Common myeloid progenitor, CD34-positive (primary cell): Measurements from ENCODE around the gene GAS6.

Source experiments
- CTCF ChIA-PET: fragments of 350-600 bp; sonication (Branson Sonifier 250); formaldehyde crosslinking; loops from one replicate; lab custom pipeline; 2021; ENCODE audit warnings: antibody characterized with exemption; lab: Charles Lee
- POLR2A ChIA-PET: fragments of 350-600 bp; sonication (Branson Sonifier 250); formaldehyde crosslinking; loops from one replicate; lab custom pipeline; 2021; ENCODE audit warnings: antibody characterized with exemption; lab: Charles Lee
- DNase-seq, 3 donors: peaks; one replicate each; pipeline versions ENCODE4 v3.0.0 to v3.0.0-alpha.2; 2013
- H3K27ac ChIP-seq, 2 experiments: 1 replicate in 1 of 2; 2 replicates in 1 of 2; pipeline ENCODE4 v1.7.0; 2013; ENCODE audit warnings: inconsistent platforms in 2 of 2, low read length in 2 of 2, mild to moderate bottlenecking in 2 of 2, low read depth in 1 of 2, moderate library complexity in 1 of 2; ENCODE audit not compliant: severe bottlenecking in 2 of 2, insufficient read depth in 1 of 2, poor library complexity in 1 of 2
- H3K27me3 ChIP-seq, 5 experiments: replicated peaks in 2 of 5; 1 replicate in 3 of 5; 2 replicates in 2 of 5; pipeline versions ENCODE4 v1.6.1 to v1.7.0; 2013; ENCODE audit warnings: low read length in 4 of 5, mild to moderate bottlenecking in 2 of 5, moderate library complexity in 2 of 5, inconsistent platforms in 1 of 5; ENCODE audit not compliant: insufficient read depth in 5 of 5, control insufficient read depth in 4 of 5
- H3K36me3 ChIP-seq, 4 experiments: 1 replicate in 2 of 4; 2 replicates in 2 of 4; pipeline versions ENCODE4 v1.6.1 to v1.7.0; 2013; ENCODE audit warnings: low read length in 3 of 4, control low read depth in 1 of 4, mild to moderate bottlenecking in 1 of 4; ENCODE audit not compliant: control insufficient read depth in 4 of 4, insufficient read depth in 4 of 4
- H3K4me1 ChIP-seq, 4 experiments: 1 replicate in 3 of 4; 2 replicates in 1 of 4; pipeline versions ENCODE4 v1.6.1 to v1.7.1; 2013; ENCODE audit warnings: low read length in 3 of 4, mild to moderate bottlenecking in 3 of 4, control low read depth in 1 of 4, inconsistent platforms in 1 of 4, moderate library complexity in 1 of 4; ENCODE audit not compliant: control insufficient read depth in 4 of 4, insufficient read depth in 4 of 4; ENCODE audit errors: control extremely low read depth in 1 of 4
- H3K4me3 ChIP-seq, 7 experiments: 1 replicate in 4 of 7; 2 replicates in 3 of 7; pipeline versions ENCODE4 v1.5.1 to v1.7.0; 2013; ENCODE audit warnings: mild to moderate bottlenecking in 7 of 7, low read length in 6 of 7, moderate library complexity in 6 of 7, inconsistent platforms in 2 of 7, low read depth in 2 of 7, control low read depth in 1 of 7; ENCODE audit not compliant: insufficient read depth in 4 of 7, control insufficient read depth in 1 of 7; ENCODE audit errors: extremely low read depth in 1 of 7
- H3K9me3 ChIP-seq, 5 experiments: 1 replicate in 4 of 5; 2 replicates in 1 of 5; pipeline versions ENCODE4 v1.6.1 to v1.7.1; 2013; ENCODE audit warnings: low read length in 4 of 5, mild to moderate bottlenecking in 2 of 5, inconsistent platforms in 1 of 5, low read depth in 1 of 5, moderate library complexity in 1 of 5; ENCODE audit not compliant: control insufficient read depth in 4 of 5, insufficient read depth in 2 of 5; ENCODE audit errors: control extremely low read depth in 1 of 5
- WGBS: methylation state at CpG from one replicate; pipeline ENCODE4 v1.1.5; 2013; ENCODE audit not compliant: insufficient coverage; 5-methylcytosine and 5-hydroxymethylcytosine counted together

The GAS6 gene

GRCh38 chr13:113900646-113901045, 36.8 kb upstream of the GAS6 start:
- Histone ChIP-seq H3K9me3 (no peaks in the 10 kb centered on the region), H3K27me3 (peaks cover 0 to 9% (median 2%) of the 10 kb centered on the region in 5 experiments), H3K27ac (no peak overlapping the region), H3K36me3 (no peaks in the 10 kb centered on the region), H3K4me1 (no peaks in the 10 kb centered on the region), H3K4me3 (no peak overlapping the region)
- POLR2A ChIA-PET, result no interaction called here
- CTCF ChIA-PET, result no interaction called here
- no peak for DNase-seq
- 92% methylated on average over 10 of the region's 10 CpGs for WGBS

GRCh38 chr13:113898391-113898790, 34.5 kb upstream of the GAS6 start:
- Histone ChIP-seq H3K4me1 (no peaks in the 10 kb centered on the region), H3K27me3 (peaks cover 1 to 7% (median 4%) of the 10 kb centered on the region in 5 experiments), H3K27ac (no peak overlapping the region), H3K9me3 (peaks cover 0 to 3% (median 0%) of the 10 kb centered on the region in 5 experiments), H3K4me3 (no peak overlapping the region), H3K36me3 (no peaks in the 10 kb centered on the region)
- DNase-seq, result no peak
- POLR2A ChIA-PET, result no interaction called here
- CTCF ChIA-PET, result no interaction called here
- WGBS, result 96% methylated on average over 12 of the region's 15 CpGs

- CTCF ChIA-PET, result no interaction called here
- Histone ChIP-seq H3K27ac (no peak overlapping the region), H3K4me1 (no peaks in the 10 kb centered on the region), H3K4me3 (no peak overlapping the region), H3K9me3 (peaks cover 0 to 3% (median 0%) of the 10 kb centered on the region in 5 experiments), H3K36me3 (no peaks in the 10 kb centered on the region), H3K27me3 (peaks cover 1 to 7% (median 4%) of the 10 kb centered on the region in 5 experiments)
- 97% methylated on average over 4 of the region's 4 CpGs for WGBS
- POLR2A ChIA-PET, result no interaction called here
- no peak for DNase-seq
Measured at GRCh38 chr13:113897966-113898365, 34.1 kb upstream of the GAS6 start.

- H3K27ac ChIP-seq, result no peak overlapping the region
- no peaks in the 10 kb centered on the region for H3K36me3 ChIP-seq
- CTCF ChIA-PET, result no interaction called here
- no peak for DNase-seq
- H3K27me3 ChIP-seq, result peaks cover 1 to 7% (median 4%) of the 10 kb centered on the region in 5 experiments
- POLR2A ChIA-PET, result no interaction called here
- H3K9me3 ChIP-seq, result peaks cover 0 to 7% (median 0%) of the 10 kb centered on the region in 5 experiments
- H3K4me3 ChIP-seq, result no peak overlapping the region
- 72% methylated on average over 4 of the region's 4 CpGs for WGBS
- no peaks in the 10 kb centered on the region for H3K4me1 ChIP-seq
Measured at GRCh38 chr13:113897161-113897560, 33.3 kb upstream of the GAS6 start.

- no peak overlapping the region for H3K27ac ChIP-seq
- CTCF ChIA-PET, result no interaction called here
- H3K9me3 ChIP-seq, result peaks cover 0 to 7% (median 0%) of the 10 kb centered on the region in 5 experiments
Measured at GRCh38 chr13:113895436-113895835, 31.6 kb upstream of the GAS6 start.

GRCh38 chr13:113890774-113891480, 27.1 kb upstream of the GAS6 start:
- Histone ChIP-seq H3K4me1 (no peaks in the 10 kb centered on the region), H3K27ac (no peak overlapping the region), H3K36me3 (no peaks in the 10 kb centered on the region), H3K9me3 (peaks cover 0 to 7% (median 0%) of the 10 kb centered on the region in 5 experiments), H3K4me3 (no peak overlapping the region), H3K27me3 (peaks cover 1 to 4% (median 3%) of the 10 kb centered on the region in 5 experiments)
- POLR2A ChIA-PET, result no interaction called here
- 100% methylated on average over 1 of the region's 2 CpGs for WGBS
- CTCF ChIA-PET, result no interaction called here
- DNase-seq, result peak in 1 of 3 donors; percentile 8

More at GRCh38 chr13:113895436-113895835, 31.6 kb upstream of the GAS6 start:
- no peak for DNase-seq
- H3K27me3 ChIP-seq, result peaks cover 1 to 10% (median 4%) of the 10 kb centered on the region in 5 experiments
- H3K4me3 ChIP-seq, result no peak overlapping the region
- WGBS, result 100% methylated on average over 1 of the region's 1 CpG
- H3K4me1 ChIP-seq, result no peaks in the 10 kb centered on the region
- POLR2A ChIA-PET, result no interaction called here
- no peaks in the 10 kb centered on the region for H3K36me3 ChIP-seq

GRCh38 chr13:113889467-113889866, 25.6 kb upstream of the GAS6 start:
- CTCF ChIA-PET, result no interaction called here
- DNase-seq, result no peak
- no peak overlapping the region for H3K27ac ChIP-seq
- WGBS, result 80% methylated on average over 2 of the region's 4 CpGs
- no peaks in the 10 kb centered on the region for H3K36me3 ChIP-seq
- H3K9me3 ChIP-seq, result peaks cover 0 to 4% (median 0%) of the 10 kb centered on the region in 5 experiments
- no peak overlapping the region for H3K4me3 ChIP-seq
- H3K27me3 ChIP-seq, result peaks cover 0 to 5% (median 2%) of the 10 kb centered on the region in 5 experiments
- no peaks in the 10 kb centered on the region for H3K4me1 ChIP-seq
- POLR2A ChIA-PET, result no interaction called here
